ENCODE measurements around the gene NT5DC1.
"Not testable (repeated sequence)": the region's sequence is repeated elsewhere in the genome, so short reads cannot be mapped to it uniquely, and the experiment has no call there.

The NT5DC1 gene

GRCh38 chr6:116279232-116280160, 178.8 kb downstream of the NT5DC1 start, which contains the start of gene TSPYL1:
Gene TSPYL1, minus strand, starts transcription at chr6:116279930. Its CDS starts 100 bp downstream, at chr6:116279830.
- DNase-seq (ENCODE audit: low read depth): peak; percentile 93

- DNase-seq (ENCODE audit: low read depth): no peak
These were observed 179.7 kb downstream of the NT5DC1 start for GRCh38 chr6:116280161-116280932.

GRCh38 chr6:116280933-116281316, 180.3 kb downstream of the NT5DC1 start:
- no peak for DNase-seq (ENCODE audit: low read depth)

- no peak for DNase-seq (ENCODE audit: low read depth)
These were observed 182.0 kb downstream of the NT5DC1 start for GRCh38 chr6:116282698-116283097.

- no peak for DNase-seq (ENCODE audit: low read depth)
These were observed 182.5 kb downstream of the NT5DC1 start for GRCh38 chr6:116283191-116283590.

- not testable (repeated sequence) for DNase-seq (ENCODE audit: low read depth)
These were observed 184.3 kb downstream of the NT5DC1 start for GRCh38 chr6:116284984-116285383.

- DNase-seq (ENCODE audit: low read depth): no peak
These were observed 186.2 kb downstream of the NT5DC1 start for GRCh38 chr6:116286773-116287358.

GRCh38 chr6:116287689-116288282, 187.1 kb downstream of the NT5DC1 start:
- no peak for DNase-seq (ENCODE audit: low read depth)

- no peak for DNase-seq (ENCODE audit: low read depth)
These were observed 189.2 kb downstream of the NT5DC1 start for GRCh38 chr6:116289876-116290275.

GRCh38 chr6:116290799-116291198, 190.1 kb downstream of the NT5DC1 start:
- DNase-seq (ENCODE audit: low read depth): no peak

- no peak for DNase-seq (ENCODE audit: low read depth)
These were observed 191.2 kb downstream of the NT5DC1 start for GRCh38 chr6:116291701-116292396.

GRCh38 chr6:116292553-116292952, 191.9 kb downstream of the NT5DC1 start:
- no peak for DNase-seq (ENCODE audit: low read depth)

GRCh38 chr6:116298273-116298672, 197.6 kb downstream of the NT5DC1 start:
- no peak for DNase-seq (ENCODE audit: low read depth)

GRCh38 chr6:116298973-116299372, 198.3 kb downstream of the NT5DC1 start:
- no peak for DNase-seq (ENCODE audit: low read depth)

Measured in GM04504 (cell line).